Activated T-cell treated with anti-CD3 and anti-CD28 coated beads, Interleukin-2, amount 50 U/mL, for 24 hours (primary cell): ENCODE results near the gene DAG1.
"Not testable (repeated sequence)": the region's sequence is repeated elsewhere in the genome, so short reads cannot be mapped to it uniquely, and the experiment has no call there.

Experiments
- DNase-seq: peaks from one replicate; pipeline ENCODE4 v3.0.0-alpha.2; 2020
- H3K27ac Mint-ChIP-seq: 2 replicates; pipeline ENCODE4 v1.8.0; 2020; ENCODE audit warnings: mild to moderate bottlenecking, mixed read lengths
- H3K27me3 Mint-ChIP-seq: 2 replicates; pipeline ENCODE4 v1.8.0; 2020; ENCODE audit warnings: mixed read lengths
- H3K36me3 Mint-ChIP-seq: 2 replicates; pipeline ENCODE4 v1.8.0; 2020; ENCODE audit warnings: low read depth, mixed read lengths
- H3K4me1 Mint-ChIP-seq: 2 replicates; pipeline ENCODE4 v1.8.0; 2020; ENCODE audit warnings: low read depth, mixed read lengths
- H3K4me3 Mint-ChIP-seq: 2 replicates; pipeline ENCODE4 v1.8.0; 2020; ENCODE audit warnings: mild to moderate bottlenecking, moderate library complexity, mixed read lengths
- H3K9me3 Mint-ChIP-seq: 2 replicates; pipeline ENCODE4 v1.8.0; 2020; ENCODE audit warnings: mixed read lengths

DAG1 gene

GRCh38 chr3:49496845-49497244 is 26.8 kb downstream of the DAG1 start:
- not testable (repeated sequence) for H3K27me3 Mint-ChIP-seq, H3K27ac Mint-ChIP-seq, H3K9me3 Mint-ChIP-seq, H3K4me3 Mint-ChIP-seq, DNase-seq
- Mint-ChIP-seq H3K36me3 (peaks cover 22% of the 10 kb centered on the region), H3K4me1 (peaks cover 23% of the 10 kb centered on the region)

- Mint-ChIP-seq H3K9me3 (no peaks in the 10 kb centered on the region), H3K4me3 (no peak overlapping the region), H3K4me1 (peaks cover 25% of the 10 kb centered on the region), H3K27me3 (no peaks in the 10 kb centered on the region), H3K27ac (no peak overlapping the region), H3K36me3 (peaks cover 23% of the 10 kb centered on the region)
- DNase-seq, result no peak
Measured at GRCh38 chr3:49497606-49498005, 27.5 kb downstream of the DAG1 start.

- Mint-ChIP-seq H3K9me3 (no peaks in the 10 kb centered on the region), H3K36me3 (peaks cover 20% of the 10 kb centered on the region), H3K27ac (no peak overlapping the region), H3K27me3 (no peaks in the 10 kb centered on the region), H3K4me3 (no peak overlapping the region), H3K4me1 (peaks cover 26% of the 10 kb centered on the region)
- DNase-seq, result no peak
Measured at GRCh38 chr3:49498239-49498638, 28.2 kb downstream of the DAG1 start.

- peaks cover 25% of the 10 kb centered on the region for H3K4me1 Mint-ChIP-seq
- H3K27ac Mint-ChIP-seq, result no peak overlapping the region
Measured at GRCh38 chr3:49498648-49499047, 28.6 kb downstream of the DAG1 start.

GRCh38 chr3:49500205-49500731 is 30.2 kb downstream of the DAG1 start:
- H3K27me3 Mint-ChIP-seq, result no peaks in the 10 kb centered on the region
- peak overlapping the region; percentile 34 for H3K27ac Mint-ChIP-seq
- no peaks in the 10 kb centered on the region for H3K9me3 Mint-ChIP-seq
- peaks cover 12% of the 10 kb centered on the region for H3K36me3 Mint-ChIP-seq
- H3K4me1 Mint-ChIP-seq, result peaks cover 20% of the 10 kb centered on the region
- no peak for DNase-seq
- H3K4me3 Mint-ChIP-seq, result no peak overlapping the region

More at GRCh38 chr3:49498648-49499047, 28.6 kb downstream of the DAG1 start:
- Mint-ChIP-seq H3K4me3 (no peak overlapping the region), H3K27me3 (no peaks in the 10 kb centered on the region), H3K9me3 (no peaks in the 10 kb centered on the region), H3K36me3 (peaks cover 18% of the 10 kb centered on the region)
- DNase-seq, result no peak

- DNase-seq, result no peak
- no peaks in the 10 kb centered on the region for H3K27me3 Mint-ChIP-seq
- peak overlapping the region; percentile 34 for H3K27ac Mint-ChIP-seq
Measured at GRCh38 chr3:49500732-49501609, 30.9 kb downstream of the DAG1 start.

GRCh38 chr3:49501842-49502241 is 31.8 kb downstream of the DAG1 start:
- Mint-ChIP-seq H3K27ac (peak overlapping the region; percentile 0), H3K4me1 (peaks cover 23% of the 10 kb centered on the region), H3K36me3 (peaks cover 12% of the 10 kb centered on the region), H3K9me3 (no peaks in the 10 kb centered on the region), H3K4me3 (no peak overlapping the region), H3K27me3 (no peaks in the 10 kb centered on the region)
- no peak for DNase-seq

More at GRCh38 chr3:49500732-49501609, 30.9 kb downstream of the DAG1 start:
- Mint-ChIP-seq H3K4me3 (no peak overlapping the region), H3K4me1 (peaks cover 20% of the 10 kb centered on the region), H3K9me3 (no peaks in the 10 kb centered on the region), H3K36me3 (peaks cover 12% of the 10 kb centered on the region)

GRCh38 chr3:49506906-49507305 is 36.8 kb downstream of the DAG1 start:
- Mint-ChIP-seq H3K36me3 (peaks cover 27% of the 10 kb centered on the region), H3K4me1 (peaks cover 9% of the 10 kb centered on the region), H3K9me3 (no peaks in the 10 kb centered on the region), H3K27me3 (no peaks in the 10 kb centered on the region), H3K4me3 (no peak overlapping the region), H3K27ac (no peak overlapping the region)
- no peak for DNase-seq

- H3K9me3 Mint-ChIP-seq, result no peaks in the 10 kb centered on the region
- peaks cover 4% of the 10 kb centered on the region for H3K4me1 Mint-ChIP-seq
- H3K27me3 Mint-ChIP-seq, result no peaks in the 10 kb centered on the region
- peaks cover 32% of the 10 kb centered on the region for H3K36me3 Mint-ChIP-seq
- no peak for DNase-seq
- H3K4me3 Mint-ChIP-seq, result no peak overlapping the region
- peak overlapping the region; percentile 33 for H3K27ac Mint-ChIP-seq
Measured at GRCh38 chr3:49509028-49509561, 39.0 kb downstream of the DAG1 start.

- H3K36me3 Mint-ChIP-seq, result peaks cover 57% of the 10 kb centered on the region
- H3K4me3 Mint-ChIP-seq, result no peak overlapping the region
- no peak overlapping the region for H3K27ac Mint-ChIP-seq
- no peaks in the 10 kb centered on the region for H3K27me3 Mint-ChIP-seq
- DNase-seq, result no peak
- H3K4me1 Mint-ChIP-seq, result peaks cover 1% of the 10 kb centered on the region
- H3K9me3 Mint-ChIP-seq, result no peaks in the 10 kb centered on the region
Measured at GRCh38 chr3:49511639-49512038, 41.6 kb downstream of the DAG1 start.

GRCh38 chr3:49512781-49513355 is 42.8 kb downstream of the DAG1 start:
- H3K4me3 Mint-ChIP-seq, result no peak overlapping the region
- H3K36me3 Mint-ChIP-seq, result peaks cover 67% of the 10 kb centered on the region
- H3K9me3 Mint-ChIP-seq, result no peaks in the 10 kb centered on the region
- H3K27ac Mint-ChIP-seq, result no peak overlapping the region
- no peaks in the 10 kb centered on the region for H3K27me3 Mint-ChIP-seq
- DNase-seq, result no peak
- H3K4me1 Mint-ChIP-seq, result no peaks in the 10 kb centered on the region

- Mint-ChIP-seq H3K4me3 (no peak overlapping the region), H3K27me3 (no peaks in the 10 kb centered on the region), H3K36me3 (peaks cover 74% of the 10 kb centered on the region), H3K27ac (no peak overlapping the region), H3K9me3 (no peaks in the 10 kb centered on the region), H3K4me1 (no peaks in the 10 kb centered on the region)
- DNase-seq, result no peak
Measured at GRCh38 chr3:49513494-49514124, 43.5 kb downstream of the DAG1 start.

GRCh38 chr3:49518016-49518415 is 47.9 kb downstream of the DAG1 start:
- Mint-ChIP-seq H3K4me3 (no peak overlapping the region), H3K36me3 (peaks cover 78% of the 10 kb centered on the region), H3K9me3 (no peaks in the 10 kb centered on the region), H3K27ac (no peak overlapping the region), H3K4me1 (peaks cover 2% of the 10 kb centered on the region), H3K27me3 (no peaks in the 10 kb centered on the region)
- no peak for DNase-seq

- H3K27me3 Mint-ChIP-seq, result no peaks in the 10 kb centered on the region
- H3K27ac Mint-ChIP-seq, result peak overlapping the region; percentile 20
- DNase-seq, result no peak
- H3K9me3 Mint-ChIP-seq, result no peaks in the 10 kb centered on the region
- peaks cover 2% of the 10 kb centered on the region for H3K4me1 Mint-ChIP-seq
- peaks cover 77% of the 10 kb centered on the region for H3K36me3 Mint-ChIP-seq
- H3K4me3 Mint-ChIP-seq, result no peak overlapping the region
Measured at GRCh38 chr3:49518441-49518840, 48.4 kb downstream of the DAG1 start.
